NB4 (cell line): ENCODE data around the gene PCYT2.

Experiments
- MAX ChIP-seq: IDR thresholded peaks from 2 replicates; pipeline ENCODE4 v1.6.1; 2011; ENCODE audit warnings: low read depth, low read length
- MYC ChIP-seq: IDR thresholded peaks from 2 replicates; pipeline ENCODE4 v1.6.1; 2011; ENCODE audit warnings: low read depth, low read length
- POLR2A ChIP-seq: IDR thresholded peaks from 2 replicates; pipeline ENCODE4 v1.6.1; 2011; ENCODE audit warnings: mild to moderate bottlenecking; ENCODE audit not compliant: insufficient read length; ENCODE audit errors: extremely low read depth
- TF ChIP-seq, protein P1 (sequence below): IDR thresholded peaks from one replicate; pipeline ENCODE4 v1.5.1; 2012; ENCODE audit warnings: low read depth, low read length

DNA sequence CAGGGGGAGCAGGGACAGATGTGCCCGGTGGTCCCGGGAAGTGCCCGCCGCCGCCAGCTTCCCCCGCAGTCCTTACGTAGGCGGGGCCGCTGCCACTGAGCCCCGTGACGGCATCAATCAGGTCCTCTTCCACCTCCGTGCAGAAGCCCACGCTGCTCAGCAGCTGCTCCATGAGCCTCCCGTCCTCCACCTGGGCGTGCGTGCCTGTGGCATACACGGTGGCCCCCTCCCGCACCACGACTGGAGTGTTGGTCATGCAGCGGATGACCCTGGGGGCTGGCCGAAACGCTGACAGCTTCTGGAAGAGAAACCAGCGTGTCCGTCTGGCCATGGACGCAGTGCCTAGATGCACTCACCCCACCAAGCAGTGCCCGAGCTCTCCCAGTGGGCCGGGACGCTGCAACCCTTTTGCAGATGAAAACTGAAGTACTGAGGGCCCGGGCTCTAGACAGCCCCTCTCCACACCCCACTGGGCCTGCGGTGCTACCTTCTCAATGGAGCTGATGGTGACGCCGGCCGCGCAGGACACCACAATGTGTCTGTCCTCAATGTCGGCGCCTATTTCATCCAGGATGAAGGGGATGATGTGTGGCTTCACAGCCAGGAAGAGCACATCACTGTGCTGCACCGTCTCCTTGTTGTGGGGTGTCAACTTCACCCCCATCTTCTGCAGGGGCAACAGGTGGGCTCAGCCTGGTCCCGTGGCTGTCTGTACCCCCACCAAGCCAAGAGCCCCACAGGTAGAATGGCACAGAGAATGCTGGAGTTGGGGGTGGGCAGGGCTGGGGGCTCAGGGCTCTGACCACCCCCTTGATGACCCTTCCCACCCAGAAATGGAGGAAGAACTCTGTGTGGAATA lies 23.9 kb upstream of the PCYT2 start:
- TF ChIP-seq, protein P1, sequence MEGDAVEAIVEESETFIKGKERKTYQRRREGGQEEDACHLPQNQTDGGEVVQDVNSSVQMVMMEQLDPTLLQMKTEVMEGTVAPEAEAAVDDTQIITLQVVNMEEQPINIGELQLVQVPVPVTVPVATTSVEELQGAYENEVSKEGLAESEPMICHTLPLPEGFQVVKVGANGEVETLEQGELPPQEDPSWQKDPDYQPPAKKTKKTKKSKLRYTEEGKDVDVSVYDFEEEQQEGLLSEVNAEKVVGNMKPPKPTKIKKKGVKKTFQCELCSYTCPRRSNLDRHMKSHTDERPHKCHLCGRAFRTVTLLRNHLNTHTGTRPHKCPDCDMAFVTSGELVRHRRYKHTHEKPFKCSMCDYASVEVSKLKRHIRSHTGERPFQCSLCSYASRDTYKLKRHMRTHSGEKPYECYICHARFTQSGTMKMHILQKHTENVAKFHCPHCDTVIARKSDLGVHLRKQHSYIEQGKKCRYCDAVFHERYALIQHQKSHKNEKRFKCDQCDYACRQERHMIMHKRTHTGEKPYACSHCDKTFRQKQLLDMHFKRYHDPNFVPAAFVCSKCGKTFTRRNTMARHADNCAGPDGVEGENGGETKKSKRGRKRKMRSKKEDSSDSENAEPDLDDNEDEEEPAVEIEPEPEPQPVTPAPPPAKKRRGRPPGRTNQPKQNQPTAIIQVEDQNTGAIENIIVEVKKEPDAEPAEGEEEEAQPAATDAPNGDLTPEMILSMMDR: no peak
- TF ChIP-seq POLR2A (no peak), MAX (no peak), MYC (no peak)
